HG03097 (cell line): ENCODE results near the gene FILIP1L.
A peak's percentile ranks its signal among the peaks of the same experiment; 100 is the strongest.
"Not testable (repeated sequence)": the region's sequence is repeated elsewhere in the genome, so short reads cannot be mapped to it uniquely, and the experiment has no call there.

Source experiments
- ATAC-seq: cut with Tn5 transposase; IDR thresholded peaks from one replicate; pipeline ENCODE4 v1.9.1; 2021; ENCODE audit not compliant: unreplicated experiment, low FRiP score

Gene FILIP1L

GRCh38 chr3:100100425-100100824 is 13.9 kb downstream of the FILIP1L start:
- ATAC-seq: no peak

DNA sequence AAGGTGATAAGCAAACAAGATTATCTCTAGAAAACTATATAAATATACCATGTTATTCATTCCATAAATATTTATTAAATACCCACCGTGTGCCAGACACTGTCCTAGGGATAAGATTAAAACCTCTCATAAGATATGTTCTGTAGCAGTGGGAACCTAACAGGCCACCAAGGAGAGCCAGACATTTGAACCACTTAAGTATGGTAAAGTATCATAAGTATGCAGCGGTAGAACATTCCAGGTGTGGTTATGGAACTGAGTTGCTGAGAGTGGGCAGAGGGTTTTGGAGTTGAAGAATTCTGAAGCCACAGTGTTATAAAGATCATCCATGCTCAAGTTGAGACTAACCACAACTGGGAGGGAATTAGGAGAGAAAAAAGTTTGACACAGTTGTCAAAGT is 14.7 kb downstream of the FILIP1L start:
- ATAC-seq: no peak

- ATAC-seq: no peak
Measured at GRCh38 chr3:100098784-100099070, 15.6 kb downstream of the FILIP1L start.

GRCh38 chr3:100097919-100098783 is 16.1 kb downstream of the FILIP1L start:
- ATAC-seq: no peak

GRCh38 chr3:100096866-100097265 is 17.4 kb downstream of the FILIP1L start:
- ATAC-seq: no peak

DNA sequence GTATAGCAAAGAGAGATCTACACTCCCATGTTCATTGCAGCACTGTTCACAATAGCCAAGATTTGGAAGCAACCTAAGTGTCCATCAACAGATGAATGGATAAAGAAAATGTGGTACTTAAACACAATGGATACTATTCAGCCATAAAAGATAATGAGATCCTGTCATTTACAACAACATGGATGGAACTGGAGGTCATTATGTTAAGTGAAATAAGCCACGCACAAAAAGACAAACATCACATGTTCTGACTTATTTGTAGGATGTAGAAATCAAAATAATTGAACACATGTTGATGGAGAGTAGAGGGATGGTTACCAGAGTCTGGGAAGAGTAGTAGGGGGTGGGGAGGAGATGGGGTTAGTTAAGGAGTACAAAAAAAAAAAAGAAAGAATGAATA is 18.0 kb downstream of the FILIP1L start:
- not testable (repeated sequence) for ATAC-seq

DNA sequence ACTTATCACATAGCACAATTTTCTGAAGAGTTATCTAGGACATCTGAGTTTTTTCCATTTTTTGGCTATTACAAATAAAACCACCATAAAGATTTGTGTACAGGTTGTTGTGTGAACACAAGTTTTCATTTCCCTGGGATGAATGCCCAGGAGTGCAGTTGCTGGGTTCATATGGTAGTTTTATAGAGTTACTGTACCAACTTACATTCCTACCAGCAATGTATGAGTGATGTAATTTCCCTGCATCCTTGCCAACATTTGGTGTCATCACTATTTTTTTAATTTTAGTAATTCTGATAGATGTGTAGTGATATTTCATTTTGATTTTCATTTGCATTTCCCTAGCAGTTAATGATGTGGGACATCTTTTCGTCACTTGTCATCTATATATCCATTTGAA is 20.5 kb downstream of the FILIP1L start:
- ATAC-seq: no peak

DNA sequence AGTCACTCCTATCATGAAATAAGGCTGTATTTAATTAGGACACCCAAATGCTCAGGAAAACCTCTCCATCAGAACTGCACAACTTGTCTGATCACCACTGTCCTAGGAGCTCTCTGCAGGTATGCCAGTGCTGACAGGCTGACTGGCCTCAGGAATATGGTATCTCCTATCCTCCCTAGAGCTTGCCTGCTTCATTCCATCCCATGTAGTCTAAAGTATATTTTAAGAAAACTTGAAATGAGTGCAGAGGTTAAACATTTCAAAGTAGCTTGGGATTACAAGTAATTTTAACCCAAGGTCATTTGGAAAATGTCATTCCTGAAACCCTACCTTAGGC is 23.7 kb downstream of the FILIP1L start:
- ATAC-seq: no peak

DNA sequence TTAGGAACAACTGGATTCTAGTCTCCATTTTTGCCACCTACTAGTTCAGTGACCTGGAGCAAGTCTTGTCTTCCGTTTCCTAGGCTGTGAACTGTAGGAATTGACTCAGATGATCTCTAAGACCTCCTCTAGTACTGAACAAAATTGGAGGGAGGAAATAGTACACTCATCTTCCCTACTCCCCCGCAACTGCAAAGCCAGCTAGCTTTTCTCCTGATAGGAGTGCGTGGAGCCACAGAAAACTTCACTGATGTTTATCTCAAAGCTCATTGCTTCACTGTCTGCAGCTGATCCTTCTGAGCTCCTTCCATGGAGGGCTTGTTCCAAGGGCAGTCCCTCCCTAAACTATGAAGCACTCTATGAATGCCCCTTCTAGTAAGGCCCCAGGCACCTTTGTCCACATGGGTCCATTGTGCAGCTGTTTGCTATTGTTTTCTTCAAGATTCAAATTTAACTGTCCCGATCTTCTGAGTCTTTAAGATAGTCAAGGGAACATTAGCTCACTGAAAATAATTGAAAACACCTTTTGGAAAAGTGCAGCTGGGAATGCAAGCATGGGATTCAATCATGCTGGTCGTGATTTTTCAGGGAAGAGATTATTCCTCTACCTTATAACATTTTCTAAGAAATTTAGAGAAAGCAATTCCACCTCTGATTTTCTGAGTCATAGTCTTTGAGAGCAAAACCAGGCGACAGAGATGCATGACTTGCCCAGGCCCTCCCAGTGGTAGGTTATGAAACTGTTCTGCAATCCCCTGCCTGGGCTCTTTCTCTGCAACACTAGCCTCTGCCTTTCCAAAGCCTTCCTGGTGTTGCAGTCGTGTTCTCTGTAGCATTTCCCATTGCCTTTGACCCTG is 24.3 kb downstream of the FILIP1L start:
- ATAC-seq: peak; percentile 51

DNA sequence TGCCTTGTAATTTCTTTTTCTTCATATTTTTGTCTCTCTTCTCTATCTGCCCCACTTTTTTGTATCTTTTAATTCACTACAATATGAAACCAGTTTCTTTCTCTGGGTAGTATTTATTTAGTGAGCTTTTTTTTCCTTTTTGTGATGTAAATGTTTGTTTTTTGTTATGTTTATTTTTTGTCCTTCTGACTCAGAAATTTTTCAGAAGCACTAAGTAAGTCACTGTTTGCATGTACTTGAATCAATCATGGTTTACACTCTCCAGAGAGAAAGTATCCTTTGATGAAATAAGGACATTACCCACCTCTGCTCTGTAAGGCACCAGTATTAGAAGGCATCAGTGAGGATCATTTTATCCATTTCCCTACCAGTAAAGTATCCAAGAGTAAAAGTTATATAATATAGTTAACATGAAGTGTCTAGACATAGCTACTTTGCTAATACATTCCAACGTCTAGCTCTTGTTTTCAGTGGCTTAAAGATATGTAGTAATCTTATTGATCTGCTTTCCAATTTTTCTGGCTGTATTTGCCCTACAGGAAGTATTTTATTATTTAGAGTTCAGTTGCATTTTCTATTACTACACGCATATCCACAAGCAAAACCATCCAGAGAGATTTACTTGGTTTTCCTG is 25.4 kb downstream of the FILIP1L start:
- no peak for ATAC-seq

- peak; percentile 79 for ATAC-seq
Measured at GRCh38 chr3:100087198-100087597, 27.1 kb downstream of the FILIP1L start.

- ATAC-seq: no peak
Measured at GRCh38 chr3:100086401-100086800, 27.9 kb downstream of the FILIP1L start.

- no peak for ATAC-seq
Measured at GRCh38 chr3:100084100-100084806, 30.0 kb downstream of the FILIP1L start.

DNA sequence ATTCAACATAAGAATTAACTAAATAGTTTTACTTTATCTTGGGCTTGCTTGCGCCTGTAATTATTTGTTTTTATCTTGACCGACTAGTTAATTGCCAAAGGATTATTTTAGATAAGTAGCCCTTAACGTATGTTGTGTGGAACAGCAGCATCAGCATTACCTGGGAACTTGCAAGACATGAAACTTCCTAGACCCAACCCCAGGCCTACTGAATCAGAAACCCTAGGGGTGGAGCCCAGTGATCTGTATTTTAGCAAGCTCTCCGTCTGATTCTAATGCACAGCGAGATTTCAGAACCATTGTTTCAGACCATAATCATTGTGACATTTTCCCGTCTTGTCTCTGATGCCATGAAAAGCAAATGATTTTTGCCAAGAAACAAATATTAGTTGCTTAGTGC is 31.1 kb downstream of the FILIP1L start:
- ATAC-seq: no peak

DNA sequence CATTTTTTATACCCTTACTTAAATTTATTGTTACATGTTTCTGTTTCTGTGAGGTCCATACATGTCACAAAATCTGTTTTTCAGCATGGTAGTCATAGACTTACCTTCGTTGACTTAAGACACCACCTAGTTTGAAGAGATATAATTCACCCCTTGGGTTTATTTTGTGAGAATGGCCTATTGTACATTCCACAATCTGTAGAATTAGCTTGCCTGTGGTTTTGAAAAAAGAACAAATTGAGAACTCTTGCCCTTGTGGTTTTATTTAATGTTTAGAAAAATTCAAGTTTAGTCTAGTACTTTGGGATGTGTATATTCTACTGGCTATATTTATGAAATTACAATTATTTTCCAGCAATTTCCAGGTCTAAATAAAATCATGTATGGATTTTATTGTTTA is 31.6 kb downstream of the FILIP1L start:
- ATAC-seq: no peak

GRCh38 chr3:100081986-100082692 is 32.2 kb downstream of the FILIP1L start:
- ATAC-seq: no peak

DNA sequence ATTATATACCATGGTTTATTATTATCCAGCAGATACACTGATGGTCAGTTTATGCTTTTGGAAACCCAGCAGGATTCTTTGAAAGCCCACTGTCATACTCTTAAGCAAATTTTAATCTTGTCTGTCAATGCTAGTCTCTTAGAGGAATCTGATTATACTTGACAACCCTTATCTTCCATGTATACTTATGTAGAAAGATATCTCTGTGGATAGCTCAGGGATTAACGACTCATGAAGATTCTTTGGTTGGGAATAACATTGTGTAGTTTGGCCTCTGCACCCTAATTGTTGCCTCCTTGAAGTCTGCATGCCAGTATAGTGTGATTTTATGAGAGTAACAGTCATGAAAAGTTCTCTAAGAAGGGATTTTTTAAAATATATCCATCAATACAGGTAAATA is 33.0 kb downstream of the FILIP1L start:
- no peak for ATAC-seq

DNA sequence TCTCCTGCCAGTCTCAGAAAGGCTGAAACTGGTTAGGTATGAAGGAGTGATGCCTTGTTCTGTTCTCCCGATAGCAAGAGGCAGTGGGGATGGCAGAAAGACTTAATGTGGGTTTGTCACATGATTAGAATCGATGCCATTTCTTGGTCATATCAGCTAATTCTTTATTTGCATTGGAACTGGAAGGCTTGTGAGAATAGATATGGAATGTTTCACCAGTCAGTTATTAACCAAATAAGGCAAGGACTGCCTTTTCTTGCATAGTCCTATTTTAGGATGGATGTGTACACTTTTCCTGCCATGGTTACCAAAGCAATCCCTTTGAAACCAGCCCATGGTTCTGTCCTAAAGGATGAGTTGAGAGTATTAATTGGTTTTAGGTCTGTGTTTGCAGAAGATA is 33.7 kb downstream of the FILIP1L start:
- ATAC-seq: no peak

DNA sequence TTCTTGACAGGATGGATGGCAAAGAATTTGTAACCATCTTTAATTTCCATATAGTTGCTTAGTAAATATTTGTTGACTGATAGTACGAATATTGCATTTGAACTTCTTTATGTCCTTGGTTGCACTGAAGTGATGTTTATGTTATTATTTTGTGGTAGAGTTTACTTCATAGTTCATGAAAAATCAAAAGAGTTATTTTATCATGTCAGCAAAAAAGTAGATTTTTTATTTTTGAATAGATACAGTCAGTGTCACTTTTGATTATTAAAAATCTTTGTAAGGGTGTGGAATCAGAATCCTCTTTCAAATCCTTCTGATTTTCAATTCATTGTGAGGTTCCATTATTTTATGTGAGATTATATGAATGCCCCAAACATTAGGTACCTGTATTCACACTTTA is 35.0 kb downstream of the FILIP1L start:
- ATAC-seq: no peak
